SHP77 treated with DMSO at 0.1 percent for 48 hours (cell line): ENCODE results near the gene P2RY1.

Experiments
- DNase-seq: peaks from one replicate; lab custom pipeline; 2025; lab: John Stamatoyannopoulos, UW

Gene P2RY1, protein sequence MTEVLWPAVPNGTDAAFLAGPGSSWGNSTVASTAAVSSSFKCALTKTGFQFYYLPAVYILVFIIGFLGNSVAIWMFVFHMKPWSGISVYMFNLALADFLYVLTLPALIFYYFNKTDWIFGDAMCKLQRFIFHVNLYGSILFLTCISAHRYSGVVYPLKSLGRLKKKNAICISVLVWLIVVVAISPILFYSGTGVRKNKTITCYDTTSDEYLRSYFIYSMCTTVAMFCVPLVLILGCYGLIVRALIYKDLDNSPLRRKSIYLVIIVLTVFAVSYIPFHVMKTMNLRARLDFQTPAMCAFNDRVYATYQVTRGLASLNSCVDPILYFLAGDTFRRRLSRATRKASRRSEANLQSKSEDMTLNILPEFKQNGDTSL

DNA sequence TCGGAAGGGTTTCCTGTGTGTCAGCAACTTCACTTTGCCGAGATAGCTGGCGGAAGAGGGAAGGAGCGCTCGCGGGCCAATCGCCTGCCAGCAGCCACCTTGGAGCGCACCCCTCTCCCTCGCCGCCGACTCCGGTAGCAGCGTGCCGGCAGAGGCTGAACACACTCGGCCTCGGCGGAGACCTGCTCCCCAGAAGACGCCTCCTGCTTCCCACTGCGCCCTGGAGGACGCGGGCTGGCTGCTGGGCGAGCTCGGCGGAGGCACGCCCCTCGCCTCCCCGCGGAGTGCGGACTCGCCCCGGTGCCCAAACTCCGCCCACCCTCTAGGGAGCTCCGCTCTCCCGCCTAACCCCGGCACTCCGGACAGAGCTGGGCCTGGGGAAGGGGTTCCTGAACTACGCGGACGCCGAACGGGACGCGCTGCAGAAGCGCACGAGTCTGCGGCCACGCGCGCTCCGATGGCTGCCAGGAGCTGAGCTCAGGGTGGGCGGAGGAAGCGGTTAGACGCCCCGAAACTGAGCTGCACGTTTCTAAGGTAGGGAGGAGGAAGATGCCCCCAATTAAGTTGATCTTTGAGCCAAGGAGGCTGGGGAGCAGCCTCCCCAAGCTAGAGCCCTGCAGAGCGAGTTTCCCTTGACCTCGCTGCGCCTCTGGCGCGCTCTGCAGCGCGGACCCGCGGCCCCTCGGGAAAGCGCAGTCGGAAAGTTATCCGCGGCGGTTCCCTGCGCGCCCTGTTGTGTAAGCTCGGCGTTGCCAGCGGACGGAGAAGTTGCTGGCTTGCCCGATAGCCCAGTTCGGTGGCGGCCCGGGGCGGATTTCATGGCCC is at the start of gene P2RY1:
TSS of gene P2RY1 (plus strand) at position 356 of the 825 bp plus-strand sequence. CDS start 652 bp downstream, outside the sequence.
- no peak for DNase-seq

DNA sequence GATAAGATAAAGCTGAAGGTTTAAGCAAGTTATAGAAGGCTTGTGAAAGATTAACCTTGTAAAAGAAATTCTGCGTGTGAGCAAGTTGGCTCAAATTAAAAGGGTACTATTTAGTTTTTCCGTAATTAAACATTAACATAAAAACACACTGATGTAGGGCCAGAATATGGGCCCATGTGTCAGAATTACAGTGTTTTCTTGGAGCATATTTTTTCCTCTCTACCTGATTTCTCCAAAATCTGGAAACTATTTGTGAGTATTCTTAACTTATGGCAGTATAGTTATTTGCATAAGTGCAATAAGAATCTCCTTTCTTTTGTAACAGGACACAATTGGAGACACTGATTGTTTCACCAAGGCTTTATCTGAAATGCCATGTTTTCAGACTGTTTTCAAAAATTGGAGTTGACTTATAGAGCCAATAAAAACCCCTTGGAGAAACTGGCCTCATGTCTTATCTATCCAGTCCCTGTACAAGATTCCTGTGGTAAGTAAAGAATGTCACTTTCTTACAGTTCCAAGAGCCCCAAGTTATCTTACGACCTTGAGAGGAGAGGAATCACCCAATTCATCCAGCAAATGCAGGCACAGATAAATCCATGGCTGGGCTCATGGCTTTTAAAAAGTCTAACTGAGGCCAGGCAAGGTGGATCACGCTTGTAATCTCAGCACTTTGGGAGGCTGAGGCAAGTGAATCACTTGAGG is 47.8 kb upstream of the P2RY1 start:
- no peak for DNase-seq

DNA sequence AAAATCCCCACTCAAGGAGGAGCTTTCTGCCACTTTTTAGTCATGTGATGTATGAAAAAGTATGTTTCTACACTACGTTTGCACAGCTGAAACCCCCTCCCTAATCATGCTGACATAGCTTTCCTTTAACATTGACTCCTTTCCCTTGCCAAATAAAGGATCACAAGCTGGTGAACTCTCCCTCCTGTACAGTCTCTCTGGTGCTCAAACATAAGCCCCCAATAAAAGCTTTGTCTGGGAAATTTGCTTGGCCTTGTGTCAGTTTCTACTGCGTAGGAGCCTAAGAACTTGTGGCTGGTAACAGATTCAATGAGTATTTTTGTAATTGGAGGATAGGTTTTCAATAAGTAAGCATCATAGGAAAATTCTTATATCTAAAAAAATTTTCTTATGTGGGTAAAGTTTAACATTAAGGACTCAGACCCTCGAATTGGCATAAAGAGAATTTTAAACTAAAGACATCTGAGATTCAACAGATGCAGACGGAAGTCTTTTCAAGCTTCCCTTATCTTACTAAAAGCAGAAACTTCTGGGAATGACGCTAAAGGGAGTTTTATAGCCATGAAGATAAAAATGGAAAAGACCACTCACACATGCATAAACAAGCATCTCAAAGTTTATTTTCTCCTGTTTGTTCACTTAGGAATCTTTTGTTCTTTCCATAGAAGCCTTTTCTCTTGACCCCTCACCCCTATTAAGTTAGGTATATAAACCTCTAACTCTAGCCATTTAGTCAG is 44.1 kb upstream of the P2RY1 start:
- DNase-seq = no peak

DNA sequence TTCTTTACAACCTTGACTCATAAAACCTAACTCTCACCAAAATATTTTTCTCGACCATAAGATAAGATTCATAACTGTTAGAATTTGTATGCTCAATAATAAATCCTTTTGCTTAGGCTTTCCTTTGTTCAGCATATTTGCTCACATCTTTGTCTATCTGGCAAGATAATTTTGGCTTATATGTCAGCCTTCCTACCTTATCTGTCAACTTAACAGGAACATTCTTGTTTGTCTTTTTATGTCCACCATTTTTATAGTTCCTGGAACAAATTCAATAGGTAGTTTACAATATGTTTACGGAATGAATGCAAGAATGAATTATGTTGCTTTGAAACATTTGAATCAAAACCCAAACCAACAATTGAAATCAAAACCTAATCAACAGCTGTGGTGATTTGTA is 41.0 kb upstream of the P2RY1 start:
- no peak for DNase-seq

DNA sequence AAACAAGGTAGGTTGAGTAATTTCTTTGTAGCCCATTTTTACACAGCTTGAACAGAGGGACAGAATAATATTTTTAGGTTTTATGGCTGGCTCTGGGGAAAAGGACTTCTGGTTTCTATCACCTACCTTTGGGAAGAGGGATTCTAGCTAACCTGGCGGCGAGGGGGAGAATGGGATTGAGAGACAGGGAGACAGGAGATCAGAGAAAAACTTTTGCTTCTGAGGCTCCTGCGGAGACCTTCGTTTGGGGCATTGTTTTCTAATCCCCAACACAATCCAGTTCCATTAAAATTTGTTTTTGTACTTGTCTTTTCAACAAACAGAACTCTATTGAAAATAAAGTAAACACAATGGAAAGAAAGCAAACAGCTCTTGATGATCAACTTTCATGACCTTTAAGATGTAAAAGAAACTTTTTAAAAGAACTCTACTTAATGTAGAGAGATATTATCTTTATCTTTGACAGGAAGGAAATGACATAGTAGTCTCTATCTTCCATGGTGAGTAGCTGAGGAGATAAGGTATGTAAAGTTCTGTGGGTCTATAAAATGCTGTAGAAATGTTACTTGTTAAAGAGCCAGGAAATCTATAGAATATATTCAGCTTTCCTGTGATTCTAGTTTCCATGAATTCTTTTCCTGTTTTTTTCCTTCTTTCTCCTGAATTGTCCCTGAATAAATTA is 37.0 kb upstream of the P2RY1 start:
- no peak for DNase-seq

DNA sequence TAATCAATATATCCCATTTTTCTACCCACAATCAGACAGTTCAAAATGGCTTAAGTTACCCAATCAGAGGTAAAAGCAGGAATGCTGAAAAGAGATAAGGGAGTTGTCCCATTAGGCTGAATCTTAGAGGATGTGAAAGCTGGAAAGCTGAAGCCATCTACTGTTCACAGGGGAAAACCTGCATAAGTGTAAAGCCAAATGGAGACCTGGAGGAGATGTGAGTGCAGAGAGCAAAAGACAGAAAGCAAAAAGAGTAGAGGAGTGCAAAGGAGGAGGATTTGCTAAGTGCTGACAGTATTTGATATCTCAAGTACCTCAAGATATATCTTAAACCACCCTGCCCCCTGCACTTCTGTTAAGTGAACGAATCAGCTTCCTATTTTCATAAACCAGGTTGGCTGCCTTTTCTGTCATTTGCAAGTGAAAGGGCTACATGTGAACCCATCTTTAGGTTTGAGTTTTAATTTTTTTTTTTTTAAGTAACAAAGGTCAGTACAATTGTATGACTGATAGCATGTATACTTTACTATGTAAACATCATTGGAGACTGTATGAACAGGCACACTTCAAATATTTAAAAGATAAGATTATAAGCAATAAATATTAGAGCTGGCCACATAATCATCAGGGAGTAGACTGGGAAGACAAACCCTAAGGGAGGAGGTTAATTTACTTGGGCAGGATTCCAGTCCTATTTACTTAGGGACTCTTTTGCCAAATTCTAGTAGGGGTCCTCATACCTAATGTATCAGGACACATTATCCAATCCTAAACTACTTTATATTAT is 22.8 kb upstream of the P2RY1 start:
- DNase-seq = no peak

DNA sequence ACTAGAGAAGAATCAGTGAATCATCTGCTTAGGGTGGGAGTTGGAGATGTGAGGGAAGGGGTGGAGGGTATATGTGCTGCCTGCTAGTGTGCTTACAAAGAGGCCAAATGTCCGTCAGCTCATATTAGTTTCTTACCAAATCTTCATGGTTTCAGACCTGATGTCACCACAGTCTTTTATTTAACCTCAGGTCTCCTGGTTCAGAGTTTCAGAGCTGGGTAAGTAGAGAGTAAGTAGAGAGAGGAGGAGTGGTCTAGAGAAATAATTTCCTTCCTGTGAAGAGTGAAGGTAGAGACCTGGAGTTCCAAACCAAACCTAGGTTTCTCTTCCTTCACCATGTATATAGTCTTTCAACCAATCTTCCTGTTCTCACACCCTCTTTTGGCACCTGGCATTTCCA is 17.5 kb upstream of the P2RY1 start:
- no peak for DNase-seq

DNA sequence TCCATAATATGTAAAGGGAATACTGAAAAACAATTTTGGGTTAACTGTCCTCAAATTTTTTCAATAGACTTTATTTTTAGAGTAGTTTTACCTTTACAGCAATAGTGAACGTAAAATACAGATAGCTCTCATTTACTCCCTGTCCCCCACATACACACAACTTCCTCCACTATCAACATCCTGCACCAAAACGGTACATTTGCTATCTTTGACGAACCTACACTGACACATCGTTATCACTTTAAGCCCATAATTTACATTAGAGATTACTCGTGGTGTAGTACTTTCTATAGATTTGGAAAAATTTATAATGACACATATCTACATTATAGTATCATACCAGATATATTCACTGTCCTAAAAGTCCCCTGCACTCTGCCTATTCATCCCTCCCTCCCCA is 16.9 kb upstream of the P2RY1 start:
- no peak for DNase-seq

DNA sequence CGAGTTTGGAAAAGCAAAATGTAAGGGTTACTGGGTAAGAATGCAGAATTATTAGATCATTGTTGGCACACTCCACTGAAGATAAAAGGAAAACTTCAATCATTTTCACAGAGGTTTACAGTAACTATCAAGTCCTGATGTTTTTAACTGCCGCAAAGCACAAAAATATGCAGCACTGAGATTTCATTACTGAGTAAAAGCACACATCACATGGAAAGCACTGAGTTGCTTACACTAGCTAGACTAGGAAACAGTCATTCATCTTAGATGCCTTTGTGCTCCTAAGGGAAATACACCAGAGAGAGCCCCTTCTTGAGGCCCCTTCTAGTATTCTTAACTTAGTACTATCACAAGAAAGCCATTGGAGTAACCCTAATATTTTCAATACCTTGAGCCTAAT is 11.8 kb upstream of the P2RY1 start:
- DNase-seq = no peak

DNA sequence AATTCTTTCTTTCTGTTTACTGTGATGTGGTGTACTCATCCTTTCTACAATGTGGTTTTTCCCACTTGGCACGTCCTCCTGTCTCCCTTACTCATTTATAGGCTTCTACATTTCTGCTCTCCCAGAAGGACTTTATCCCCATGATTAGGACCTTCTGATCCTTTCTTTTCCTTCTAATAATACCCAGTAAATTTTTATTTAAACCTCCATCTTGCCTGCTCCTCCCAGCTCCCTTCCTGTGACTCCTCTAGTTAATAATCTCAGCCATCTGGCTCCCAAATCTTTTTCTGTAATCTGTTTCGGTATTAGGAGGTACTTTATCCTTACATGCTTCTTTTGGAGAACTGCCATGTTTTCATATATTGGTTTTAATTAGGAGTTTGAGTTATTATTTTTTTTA is 11.2 kb upstream of the P2RY1 start:
- DNase-seq = no peak

DNA sequence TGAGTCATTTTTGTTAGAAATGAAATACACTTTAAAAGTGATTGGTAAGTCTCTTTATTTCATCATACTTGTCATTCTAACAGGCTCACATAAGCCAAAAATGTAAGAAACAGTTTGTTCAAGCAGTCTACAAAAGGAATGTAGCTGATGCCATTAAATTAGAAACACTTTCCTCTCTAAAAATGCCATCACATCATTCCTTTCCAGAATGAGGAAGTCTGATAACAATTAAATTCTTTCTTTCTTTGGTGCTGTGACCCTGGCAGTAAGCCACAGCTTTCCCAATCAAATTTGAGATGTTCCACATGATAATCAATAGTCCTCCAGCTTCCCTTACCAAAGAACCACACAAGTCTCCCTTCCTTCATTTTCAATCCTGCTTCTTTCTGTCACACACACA is 9.4 kb upstream of the P2RY1 start:
- no peak for DNase-seq

DNA sequence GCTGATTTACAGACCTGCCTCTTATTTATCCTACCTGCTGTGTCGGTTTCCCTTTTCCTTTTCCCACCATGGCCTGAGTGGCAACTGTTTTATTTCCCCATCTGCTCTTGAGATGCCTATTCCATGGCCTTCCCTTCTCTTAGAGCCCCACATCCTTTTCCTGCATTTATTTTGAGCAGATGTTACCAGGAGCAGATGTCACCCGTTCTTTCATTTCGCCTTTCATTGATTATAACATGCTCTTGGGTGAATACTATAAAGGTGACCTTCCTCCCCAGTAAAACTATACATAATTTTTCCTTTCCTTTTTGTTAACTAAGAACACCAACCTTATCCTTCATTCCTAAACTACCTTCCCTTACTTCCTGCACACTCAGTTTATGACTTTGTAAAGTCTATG is 8.5 kb upstream of the P2RY1 start:
- no peak for DNase-seq

DNA sequence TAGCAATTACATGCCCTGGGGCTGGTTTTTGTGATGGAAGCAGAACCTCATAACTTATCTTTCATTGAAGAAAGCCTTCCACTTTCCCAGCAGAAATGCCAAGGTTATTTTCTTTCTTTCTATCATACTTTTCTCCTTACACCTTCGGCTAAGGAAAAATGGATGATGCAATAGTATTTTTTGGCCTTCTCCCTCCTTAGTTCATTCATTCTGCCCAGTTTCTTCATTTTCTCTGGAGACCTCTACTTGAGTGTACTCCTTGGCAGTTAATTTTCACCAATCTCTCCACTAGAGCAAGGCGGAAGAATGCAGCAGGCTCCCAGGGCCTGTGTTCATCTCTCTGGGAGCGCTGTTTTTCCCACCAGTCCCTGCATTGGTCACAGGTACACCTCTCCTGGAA is 7.6 kb upstream of the P2RY1 start:
- no peak for DNase-seq

DNA sequence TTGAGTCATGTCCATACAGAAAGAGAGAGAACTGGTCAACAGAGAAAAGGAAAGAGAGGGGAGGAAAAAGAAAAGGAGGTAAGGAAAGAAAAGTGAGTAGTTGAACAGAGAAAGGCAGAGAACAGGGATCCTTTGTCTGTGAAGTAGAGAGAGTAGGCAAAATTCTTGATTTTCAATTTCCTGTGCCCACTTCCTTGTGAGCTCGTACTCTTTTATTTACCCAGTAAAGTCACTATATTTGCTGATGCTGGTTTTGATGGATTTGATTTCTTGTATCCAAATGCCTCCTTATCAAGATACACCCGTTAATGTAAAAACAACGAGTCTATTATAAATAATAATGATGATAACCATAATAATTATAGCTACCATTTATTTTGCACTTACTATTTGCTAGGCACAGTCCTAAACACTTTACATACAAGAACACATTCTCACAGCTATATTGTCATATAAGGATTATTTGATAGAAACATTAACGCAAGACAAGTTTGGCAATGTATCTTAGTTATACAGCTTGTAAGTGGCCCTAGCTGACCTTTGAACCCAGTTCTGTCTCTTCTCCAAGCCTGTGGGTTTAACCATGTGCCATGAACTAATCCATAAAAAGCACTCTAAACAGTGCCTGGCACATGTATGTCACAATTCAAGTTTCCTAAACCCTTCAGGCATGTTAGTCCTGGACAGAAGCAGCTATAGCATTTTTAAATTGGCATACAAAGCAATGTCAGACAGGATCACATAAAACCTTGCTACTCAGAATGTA is 6.7 kb upstream of the P2RY1 start:
- DNase-seq = no peak

DNA sequence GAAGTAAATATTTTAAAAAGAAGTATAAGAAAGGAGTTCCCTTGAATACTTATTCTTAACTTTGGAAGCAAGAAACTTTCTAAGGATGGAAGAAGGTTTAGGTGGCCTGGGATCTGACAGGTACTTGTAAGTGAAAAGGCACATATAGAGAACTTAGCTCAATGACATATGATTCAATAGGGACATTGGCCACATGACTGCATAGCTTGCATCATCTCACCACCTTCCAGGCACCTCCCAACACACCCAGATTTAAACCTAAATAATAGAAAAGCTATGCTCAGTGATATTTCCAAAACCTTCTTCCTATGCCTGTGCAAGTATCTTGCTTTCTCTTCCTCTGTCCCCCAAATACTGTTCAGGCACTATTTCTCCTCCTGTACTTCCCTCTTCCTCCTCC is 4.7 kb upstream of the P2RY1 start:
- DNase-seq = no peak

DNA sequence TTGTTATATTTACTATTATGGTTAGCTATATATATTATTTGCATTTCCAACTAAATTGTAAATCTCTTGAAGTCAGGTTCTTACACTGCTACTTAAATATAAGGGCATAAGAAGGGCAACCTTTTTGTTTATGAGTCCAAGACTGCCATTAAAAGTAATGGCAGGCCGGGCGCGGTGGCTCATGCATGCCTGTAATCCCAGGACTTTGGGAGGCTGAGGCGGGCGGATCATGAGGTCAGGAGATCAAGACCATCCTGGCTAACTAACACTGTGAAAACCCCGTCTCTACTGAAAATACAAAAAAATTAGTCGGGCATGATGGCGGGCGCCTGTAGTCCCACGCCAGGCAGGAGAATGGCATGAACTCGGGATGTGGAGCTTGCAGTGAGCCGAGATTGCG is 2.9 kb upstream of the P2RY1 start:
- no peak for DNase-seq

DNA sequence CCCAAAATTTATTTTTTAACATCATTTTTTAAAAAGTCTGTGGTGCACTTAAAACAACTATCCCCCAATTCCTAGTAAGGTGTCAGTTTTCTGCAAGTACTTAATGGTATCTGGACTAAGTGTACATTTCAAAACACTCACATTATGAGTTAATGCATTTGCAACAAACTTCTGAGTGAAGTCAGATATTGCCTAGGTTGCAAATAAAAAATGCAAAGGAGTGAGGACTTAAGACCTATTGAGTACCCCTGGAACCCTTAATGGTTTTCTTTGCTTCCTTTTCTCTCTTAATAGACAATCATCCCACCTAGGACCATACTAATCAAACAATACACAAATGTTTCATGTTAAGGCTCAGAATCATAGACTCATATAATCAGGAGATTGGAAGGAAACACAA is 1.8 kb upstream of the P2RY1 start:
- DNase-seq = no peak

DNA sequence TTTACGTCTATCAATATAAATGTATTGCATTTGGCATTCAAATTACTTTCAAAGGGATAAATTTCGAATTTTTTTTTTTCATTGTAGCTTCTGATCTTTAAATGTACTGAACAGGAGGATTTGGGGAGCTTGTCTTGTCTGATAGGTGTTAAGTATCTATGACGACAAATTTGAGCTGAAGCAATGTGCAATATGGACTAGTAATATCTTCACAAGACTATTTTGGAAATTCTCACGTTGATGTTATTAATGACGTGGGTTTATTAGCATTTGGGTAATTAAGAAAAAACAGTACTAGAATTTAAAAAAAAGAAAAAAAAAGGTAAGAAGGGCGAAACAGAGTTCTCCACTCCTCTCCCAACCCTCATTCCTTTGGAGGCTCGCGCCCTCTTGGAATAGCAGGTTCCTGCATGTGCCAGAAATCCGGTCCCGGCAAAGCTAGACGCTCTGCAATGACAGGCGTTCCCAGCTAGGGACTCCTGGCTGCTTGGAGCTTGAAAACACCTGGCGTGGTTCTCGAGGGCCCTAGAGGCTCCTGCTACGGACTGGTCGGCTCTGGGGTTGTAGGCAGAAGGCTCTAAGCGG is 648 bp upstream of the P2RY1 start:
- DNase-seq = no peak

DNA sequence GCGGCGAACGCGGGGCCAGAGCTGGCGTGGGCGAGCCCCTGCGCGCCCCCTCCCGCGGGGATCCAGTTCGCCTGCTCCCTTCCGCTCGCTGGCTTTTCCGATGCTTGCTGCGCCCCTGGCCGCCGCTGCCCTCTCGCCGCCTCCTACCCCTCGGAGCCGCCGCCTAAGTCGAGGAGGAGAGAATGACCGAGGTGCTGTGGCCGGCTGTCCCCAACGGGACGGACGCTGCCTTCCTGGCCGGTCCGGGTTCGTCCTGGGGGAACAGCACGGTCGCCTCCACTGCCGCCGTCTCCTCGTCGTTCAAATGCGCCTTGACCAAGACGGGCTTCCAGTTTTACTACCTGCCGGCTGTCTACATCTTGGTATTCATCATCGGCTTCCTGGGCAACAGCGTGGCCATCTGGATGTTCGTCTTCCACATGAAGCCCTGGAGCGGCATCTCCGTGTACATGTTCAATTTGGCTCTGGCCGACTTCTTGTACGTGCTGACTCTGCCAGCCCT is 721 bp downstream of the P2RY1 start:
- DNase-seq = no peak
